Chondrocyte (in vitro differentiated cells): ENCODE measurements around the gene MSH2. TPM values are rescaled to one million over a fixed set of nuclear protein-coding genes. Genes with fewer than 3 reads are reported as not detected.
"Not testable (repeated sequence)": the region's sequence is repeated elsewhere in the genome, so short reads cannot be mapped to it uniquely, and the experiment has no call there.

ENCODE experiments used
- DNase-seq: peaks from one replicate; pipeline ENCODE4 v3.0.0; 2021; ENCODE audit warnings: mixed read lengths, low spot score
- H3K27ac Mint-ChIP-seq: one replicate; pipeline ENCODE4 v1.8.0; 2021; ENCODE audit warnings: mild to moderate bottlenecking, moderate library complexity, mixed read lengths; ENCODE audit not compliant: unreplicated experiment
- H3K27me3 Mint-ChIP-seq: 2 replicates; pipeline ENCODE4 v1.8.0; 2021; ENCODE audit warnings: low read depth, mixed read lengths
- H3K36me3 Mint-ChIP-seq: 2 replicates; pipeline ENCODE4 v1.8.0; 2021; ENCODE audit warnings: low read depth, mixed read lengths
- H3K4me1 Mint-ChIP-seq: 2 replicates; pipeline ENCODE4 v1.8.0; 2021; ENCODE audit warnings: low read depth, mild to moderate bottlenecking, mixed read lengths
- H3K4me3 Mint-ChIP-seq: one replicate; pipeline ENCODE4 v1.8.0; 2021; ENCODE audit warnings: mild to moderate bottlenecking, moderate library complexity, mixed read lengths; ENCODE audit not compliant: unreplicated experiment
- H3K9me3 Mint-ChIP-seq: 2 replicates; pipeline ENCODE4 v1.8.0; 2021; ENCODE audit warnings: low read depth, mixed read lengths
- CTCF ChIP-seq: fragments of 200-600 bp; sonication (generic); IDR thresholded peaks from 2 replicates; pipeline ENCODE4 v1.5.0; 2021; ENCODE audit warnings: antibody characterized with exemption, mild to moderate bottlenecking, moderate library complexity
- total RNA-seq: library from RNA; stranded (reverse); gene quantifications from 3 replicates; pipeline ENCODE4 v1.2.1, GENCODE V29; 2021

MSH2 gene
- total RNA-seq, 1 donor from 2014 or later, result 21.0 TPM

DNA sequence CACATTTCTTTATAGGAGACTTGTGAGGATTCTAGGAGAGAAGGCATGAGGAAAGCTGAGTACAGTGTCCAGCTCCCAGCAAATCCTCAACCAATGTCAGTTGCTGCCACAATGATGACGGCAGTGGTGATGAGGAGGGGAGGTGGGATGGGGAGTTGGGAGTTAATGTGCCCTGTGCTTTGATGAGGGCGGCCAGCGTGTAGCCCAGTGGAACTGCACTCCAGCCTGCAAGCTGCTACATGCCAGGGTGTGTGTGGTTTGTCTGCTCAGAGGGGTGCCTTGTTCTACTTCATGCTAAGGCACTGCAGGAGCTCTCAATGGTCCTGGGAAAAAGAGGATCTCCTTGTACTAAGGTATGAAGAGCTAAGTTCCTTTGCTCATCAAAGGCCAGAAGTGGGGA, 96.1 kb downstream of the MSH2 start:
- H3K4me3 Mint-ChIP-seq, result no peak overlapping the region
- no peaks in the 10 kb centered on the region for H3K27me3 Mint-ChIP-seq
- peaks cover 14% of the 10 kb centered on the region for H3K9me3 Mint-ChIP-seq
- peaks cover 5% of the 10 kb centered on the region for H3K36me3 Mint-ChIP-seq
- no peak for TF ChIP-seq CTCF
- H3K4me1 Mint-ChIP-seq, result peaks cover 6% of the 10 kb centered on the region
- no peak overlapping the region for H3K27ac Mint-ChIP-seq
- no peak for DNase-seq

- H3K36me3 Mint-ChIP-seq, result peaks cover 5% of the 10 kb centered on the region
- peaks cover 19% of the 10 kb centered on the region for H3K9me3 Mint-ChIP-seq
- H3K4me1 Mint-ChIP-seq, result peaks cover 6% of the 10 kb centered on the region
- no peak overlapping the region for H3K4me3 Mint-ChIP-seq
- H3K27me3 Mint-ChIP-seq, result no peaks in the 10 kb centered on the region
- no peak for TF ChIP-seq CTCF
- DNase-seq, result no peak
- H3K27ac Mint-ChIP-seq, result no peak overlapping the region
Measured at GRCh38 chr2:47499621-47500309, 96.8 kb downstream of the MSH2 start.

- Mint-ChIP-seq H3K4me1 (peaks cover 6% of the 10 kb centered on the region), H3K27me3 (no peaks in the 10 kb centered on the region), H3K4me3 (no peak overlapping the region), H3K27ac (no peak overlapping the region), H3K36me3 (peaks cover 7% of the 10 kb centered on the region), H3K9me3 (peaks cover 27% of the 10 kb centered on the region)
- DNase-seq, result no peak
- no peak for TF ChIP-seq CTCF
Measured at GRCh38 chr2:47501374-47502200, 98.6 kb downstream of the MSH2 start.

DNA sequence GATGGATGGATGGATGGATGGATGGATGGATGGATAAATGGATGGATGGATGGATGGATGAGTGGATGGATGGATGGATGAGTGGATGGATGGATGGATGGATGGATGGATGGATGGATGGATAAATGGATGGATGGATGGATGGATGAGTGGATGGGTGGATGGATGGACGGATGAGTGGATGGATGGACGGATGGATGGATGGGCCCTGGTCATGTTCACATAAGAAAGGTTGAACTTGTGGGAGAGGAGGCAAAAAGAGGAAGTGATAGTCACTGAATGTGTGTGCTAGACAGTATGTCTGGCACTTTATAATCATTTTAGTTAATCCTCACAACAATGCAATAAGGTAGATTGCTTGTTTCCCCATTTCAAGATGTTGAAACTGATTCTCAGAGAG, 99.5 kb downstream of the MSH2 start:
- H3K4me3 Mint-ChIP-seq, H3K4me1 Mint-ChIP-seq, H3K27me3 Mint-ChIP-seq, H3K27ac Mint-ChIP-seq, DNase-seq, H3K36me3 Mint-ChIP-seq: not testable (repeated sequence)
- peaks cover 27% of the 10 kb centered on the region for H3K9me3 Mint-ChIP-seq

- Mint-ChIP-seq H3K27ac (no peak overlapping the region), H3K9me3 (peaks cover 27% of the 10 kb centered on the region), H3K36me3 (peaks cover 7% of the 10 kb centered on the region), H3K4me1 (peaks cover 12% of the 10 kb centered on the region), H3K4me3 (no peak overlapping the region), H3K27me3 (no peaks in the 10 kb centered on the region)
- no peak for DNase-seq
- no peak for TF ChIP-seq CTCF
Measured at GRCh38 chr2:47503481-47504070, 100.6 kb downstream of the MSH2 start.
